OCI-LY1 (cell line): ENCODE results near the gene N4BP2L2.
A peak's percentile ranks its signal among the peaks of the same experiment; 100 is the strongest.

Experiments used
- H2AFZ ChIP-seq: fragments of 200-600 bp; sonication (generic), shearing (Covaris generic); 2 replicates; pipeline ENCODE4 v1.6.0; 2014; ENCODE audit warnings: antibody characterized with exemption, mild to moderate bottlenecking, low read length
- H3F3A ChIP-seq: fragments of 200-600 bp; sonication (generic), shearing (Covaris generic); 2 replicates; pipeline ENCODE4 v1.6.0; 2014; ENCODE audit warnings: mild to moderate bottlenecking, antibody characterized with exemption, low read length, moderate library complexity; ENCODE audit not compliant: insufficient read depth
- H3K27ac ChIP-seq: fragments of 200-600 bp; sonication (generic); 2 replicates; pipeline ENCODE4 v1.5.1; 2014; ENCODE audit warnings: low read length, mixed run types, mild to moderate bottlenecking, low read depth; ENCODE audit not compliant: poor library complexity, severe bottlenecking
- H3K27me3 ChIP-seq: fragments of 200-600 bp; sonication (generic); 2 replicates; pipeline ENCODE4 v1.6.0; 2014; ENCODE audit warnings: antibody characterized with exemption, mild to moderate bottlenecking, low read length, moderate library complexity; ENCODE audit not compliant: insufficient read depth
- H3K36me3 ChIP-seq: fragments of 200-600 bp; sonication (generic); 2 replicates; pipeline ENCODE4 v1.6.1; 2014; ENCODE audit warnings: mild to moderate bottlenecking, antibody characterized with exemption, low read length, moderate library complexity, mixed read lengths; ENCODE audit not compliant: insufficient read depth
- H3K4me1 ChIP-seq: fragments of 200-600 bp; sonication (generic); 2 replicates; pipeline ENCODE4 v1.5.1; 2014; ENCODE audit warnings: mild to moderate bottlenecking, low read length, moderate library complexity; ENCODE audit not compliant: insufficient read depth, severe bottlenecking
- H3K4me2 ChIP-seq: fragments of 200-600 bp; sonication (generic), shearing (Covaris generic); 2 replicates; pipeline ENCODE4 v1.6.1; 2014; ENCODE audit warnings: low read length
- H3K4me3 ChIP-seq: fragments of 200-600 bp; sonication (generic); 2 replicates; pipeline ENCODE4 v1.5.1; 2014; ENCODE audit warnings: low read length, low read depth, mild to moderate bottlenecking, mixed read lengths; ENCODE audit not compliant: poor library complexity, severe bottlenecking
- H3K79me2 ChIP-seq: fragments of 200-600 bp; shearing (Covaris generic); 2 replicates; pipeline ENCODE4 v1.6.1; 2016; ENCODE audit warnings: mixed run types, low read length, mixed read lengths; ENCODE audit not compliant: insufficient read depth
- H3K9ac ChIP-seq: fragments of 200-600 bp; sonication (generic), shearing (Covaris generic); 2 replicates; pipeline ENCODE4 v1.6.1; 2014; ENCODE audit warnings: mild to moderate bottlenecking, low read length, mixed read lengths
- H3K9me2 ChIP-seq: fragments of 200-600 bp; sonication (generic), shearing (Covaris generic); 2 replicates; pipeline ENCODE4 v1.6.1; 2014; ENCODE audit warnings: low read depth, mild to moderate bottlenecking, low read length, mixed read lengths
- H3K9me3 ChIP-seq: fragments of 200-600 bp; shearing (Covaris generic); 2 replicates; pipeline ENCODE4 v1.6.1; 2014; ENCODE audit warnings: low read length, mixed read lengths
- H4K20me1 ChIP-seq: fragments of 200-600 bp; sonication (generic), shearing (Covaris generic); 2 replicates; pipeline ENCODE4 v1.6.0; 2016; ENCODE audit warnings: mild to moderate bottlenecking, low read length; ENCODE audit not compliant: insufficient read depth
- CTCF ChIP-seq: fragments of 200-600 bp; sonication (generic), shearing (Covaris generic); IDR thresholded peaks from 2 replicates; pipeline ENCODE4 v1.5.1; 2017; ENCODE audit warnings: mild to moderate bottlenecking, antibody characterized with exemption, low read length, moderate library complexity, mixed read lengths
- EZH2 ChIP-seq: fragments of 200-600 bp; sonication (generic), shearing (Covaris generic); IDR thresholded peaks from 2 replicates; pipeline ENCODE4 v1.8.0; 2017; ENCODE audit warnings: borderline replicate concordance, mixed run types, mild to moderate bottlenecking, antibody characterized with exemption, low read length, moderate library complexity, mixed read lengths

Gene N4BP2L2

GRCh38 chr13:32425158-32425557, 113.4 kb downstream of the N4BP2L2 start:
- Histone ChIP-seq H3K79me2 (peaks cover 14% of the 10 kb centered on the region), H3K4me1 (peaks cover 30% of the 10 kb centered on the region), H3K27me3 (no peaks in the 10 kb centered on the region), H3K27ac (no peak overlapping the region), H4K20me1 (no peaks in the 10 kb centered on the region), H3F3A (no peaks in the 10 kb centered on the region), H3K9ac (no peak overlapping the region), H3K9me2 (no peaks in the 10 kb centered on the region), H3K9me3 (peaks cover 2% of the 10 kb centered on the region), H2AFZ (no peak overlapping the region), H3K4me2 (peak overlapping the region; percentile 82), H3K36me3 (peaks cover 44% of the 10 kb centered on the region), H3K4me3 (no peak overlapping the region)
- TF ChIP-seq EZH2 (no peak), CTCF (no peak)

GRCh38 chr13:32423592-32423991, 115.0 kb downstream of the N4BP2L2 start:
- Histone ChIP-seq H3K4me2 (no peak overlapping the region), H3F3A (no peaks in the 10 kb centered on the region), H3K9ac (no peak overlapping the region), H3K27ac (no peak overlapping the region), H3K27me3 (no peaks in the 10 kb centered on the region), H3K9me2 (no peaks in the 10 kb centered on the region), H2AFZ (no peak overlapping the region), H4K20me1 (no peaks in the 10 kb centered on the region), H3K79me2 (peaks cover 14% of the 10 kb centered on the region), H3K4me3 (no peak overlapping the region), H3K9me3 (peaks cover 9% of the 10 kb centered on the region), H3K36me3 (peaks cover 53% of the 10 kb centered on the region), H3K4me1 (peaks cover 25% of the 10 kb centered on the region)
- TF ChIP-seq EZH2: no peak
- no peak for TF ChIP-seq CTCF

GRCh38 chr13:32419862-32420261, 118.7 kb downstream of the N4BP2L2 start:
- Histone ChIP-seq H3K36me3 (peaks cover 45% of the 10 kb centered on the region), H3K9me3 (peaks cover 9% of the 10 kb centered on the region), H3K27me3 (no peaks in the 10 kb centered on the region), H3K9ac (no peak overlapping the region), H3K9me2 (no peaks in the 10 kb centered on the region), H3K4me1 (no peaks in the 10 kb centered on the region), H3K4me3 (no peak overlapping the region), H2AFZ (no peak overlapping the region), H3F3A (no peaks in the 10 kb centered on the region), H3K79me2 (0 out of 2 replicates have a peak, but pooled peaks cover 4% of the 10 kb centered on the region), H3K27ac (no peak overlapping the region), H4K20me1 (no peaks in the 10 kb centered on the region), H3K4me2 (no peak overlapping the region)
- no peak for TF ChIP-seq CTCF
- no peak for TF ChIP-seq EZH2
